IMR-90 (cell line): Measurements from ENCODE around the gene C20orf173. TPM values are rescaled to one million over a fixed set of nuclear protein-coding genes. Genes with fewer than 3 reads are reported as not detected.

ENCODE experiments used
- ATAC-seq: fragments of 200-7000 bp; cut with Tn5 transposase; 2 replicates; pipeline ENCODE4 v1.9.1; 2020; ENCODE audit warnings: low read depth, mild to moderate bottlenecking, moderate library complexity
- BruUV-seq: library from RNA; stranded (reverse); fragments of 400-500 nt; replicated peaks from 2 replicates; lab custom pipeline; 2021; lab: Mats Ljungman, UMichigan
- CTCF ChIA-PET: fragments of 300-600 bp; formaldehyde crosslinking; extraction: SDS; loops from one replicate; lab custom pipeline; 2021; ENCODE audit warnings: antibody characterized with exemption; lab: Yijun Ruan, JAX
- POLR2A ChIA-PET: fragments of 300-600 bp; sonication (Branson Sonifier 250); formaldehyde crosslinking; loops from one replicate; lab custom pipeline; 2022; ENCODE audit warnings: antibody characterized with exemption; ENCODE audit not compliant: unreplicated experiment; lab: Charles Lee
- DNase-seq: peaks from one replicate; pipeline ENCODE4 v3.0.0; 2013
- H2AFZ ChIP-seq: replicated peaks from 2 replicates; pipeline ENCODE3; 2013; ENCODE audit warnings: low read length, mild to moderate bottlenecking; ENCODE audit not compliant: poor library complexity
- H2AK5ac ChIP-seq: 2 replicates; pipeline ENCODE4 v1.6.1; 2013; ENCODE audit warnings: low read depth, low read length, inconsistent platforms
- H2AK9ac ChIP-seq: replicated peaks from 2 replicates; pipeline ENCODE3; 2013; ENCODE audit warnings: mild to moderate bottlenecking, low read depth, low read length, moderate library complexity; ENCODE audit not compliant: poor library complexity
- H2BK120ac ChIP-seq: 2 replicates; pipeline ENCODE4 v1.6.1; 2013; ENCODE audit warnings: low read depth, low read length, inconsistent platforms
- H2BK15ac ChIP-seq: 3 replicates; pipeline ENCODE4 v1.6.1; 2013; ENCODE audit warnings: low read depth, low read length, inconsistent platforms
- H2BK20ac ChIP-seq: 2 replicates; pipeline ENCODE4 v1.6.1; 2013; ENCODE audit warnings: low read depth, mild to moderate bottlenecking, inconsistent platforms, low read length, moderate library complexity
- H2BK5ac ChIP-seq: 2 replicates; pipeline ENCODE4 v1.6.1; 2013; ENCODE audit warnings: mild to moderate bottlenecking, low read depth, low read length, inconsistent platforms; ENCODE audit not compliant: poor library complexity, severe bottlenecking
- H3K14ac ChIP-seq: replicated peaks from 2 replicates; pipeline ENCODE4 v1.6.1; 2013; ENCODE audit warnings: low read depth, low read length, inconsistent platforms
- H3K18ac ChIP-seq: 2 replicates; pipeline ENCODE4 v1.6.1; 2013; ENCODE audit warnings: low read depth, low read length, control low read depth
- H3K23ac ChIP-seq: 2 replicates; pipeline ENCODE4 v1.6.1; 2013; ENCODE audit warnings: low read depth, low read length, inconsistent platforms
- H3K27ac ChIP-seq: 2 replicates; pipeline ENCODE4 v1.5.1; 2013; ENCODE audit warnings: mild to moderate bottlenecking, control low read depth, low read length; ENCODE audit not compliant: insufficient read depth
- H3K27me3 ChIP-seq: 2 replicates; pipeline ENCODE4 v1.6.1; 2013; ENCODE audit warnings: low read length; ENCODE audit not compliant: control insufficient read depth, insufficient read depth
- H3K36me3 ChIP-seq: 2 replicates; pipeline ENCODE4 v1.6.1; 2013; ENCODE audit warnings: low read length, mixed read lengths; ENCODE audit not compliant: control insufficient read depth, insufficient read depth
- H3K4ac ChIP-seq: 2 replicates; pipeline ENCODE4 v1.6.1; 2013; ENCODE audit warnings: low read depth, low read length, inconsistent platforms
- H3K4me1 ChIP-seq: 2 replicates; pipeline ENCODE4 v1.6.1; 2013; ENCODE audit warnings: low read length, mixed read lengths; ENCODE audit not compliant: control insufficient read depth, insufficient read depth
- H3K4me2 ChIP-seq: 2 replicates; pipeline ENCODE4 v1.6.1; 2013; ENCODE audit warnings: low read depth, mild to moderate bottlenecking, control low read depth, low read length, moderate library complexity
- H3K4me3 ChIP-seq: 2 replicates; pipeline ENCODE4 v1.5.1; 2013; ENCODE audit warnings: low read depth, mild to moderate bottlenecking, control low read depth, low read length, moderate library complexity; ENCODE audit not compliant: insufficient read depth
- H3K56ac ChIP-seq: 2 replicates; pipeline ENCODE4 v1.6.1; 2013; ENCODE audit warnings: low read length, inconsistent platforms; ENCODE audit not compliant: insufficient read depth; ENCODE audit errors: extremely low read depth
- H3K79me1 ChIP-seq, 2 experiments: 2 replicates each; pipeline ENCODE4 v1.6.1; 2013; ENCODE audit warnings: low read length in 2 of 2, inconsistent platforms in 1 of 2, low read depth in 1 of 2
- H3K9ac ChIP-seq: 2 replicates; pipeline ENCODE4 v1.6.1; 2013; ENCODE audit warnings: low read depth, low read length, control low read depth
- H3K9me1 ChIP-seq: 2 replicates; pipeline ENCODE4 v1.6.1; 2013; ENCODE audit warnings: low read length, inconsistent platforms; ENCODE audit not compliant: insufficient read depth
- H3K9me3 ChIP-seq: 2 replicates; pipeline ENCODE4 v1.6.1; 2013; ENCODE audit warnings: low read length; ENCODE audit not compliant: control insufficient read depth, insufficient read depth
- H4K20me1 ChIP-seq: 2 replicates; pipeline ENCODE4 v1.6.1; 2013; ENCODE audit warnings: low read length, inconsistent platforms; ENCODE audit not compliant: insufficient read depth
- H4K5ac ChIP-seq: 2 replicates; pipeline ENCODE4 v1.6.1; 2013; ENCODE audit warnings: mild to moderate bottlenecking, low read depth, low read length, control low read depth
- H4K8ac ChIP-seq, 2 experiments: 2 replicates each; pipeline ENCODE4 v1.6.1; 2013; ENCODE audit warnings: low read depth in 2 of 2, low read length in 2 of 2, control low read depth in 1 of 2, inconsistent platforms in 1 of 2
- H4K91ac ChIP-seq: 2 replicates; pipeline ENCODE4 v1.6.1; 2013; ENCODE audit warnings: low read depth, low read length, inconsistent platforms; ENCODE audit not compliant: insufficient read depth
- BHLHE40 ChIP-seq: fragments of 150-350 bp; IDR thresholded peaks from 2 replicates; pipeline ENCODE4 v1.6.1; 2016; ENCODE audit warnings: mild to moderate bottlenecking, low read depth, low read length
- CEBPB ChIP-seq: IDR thresholded peaks from 2 replicates; pipeline ENCODE4 v1.6.1; 2012; ENCODE audit warnings: low read depth, low read length, improper control_type of control experiment
- CHD1 ChIP-seq: IDR thresholded peaks from 2 replicates; pipeline ENCODE4 v1.6.1; 2012; ENCODE audit warnings: low read depth, low read length, improper control_type of control experiment
- CTCF ChIP-seq: conservative IDR thresholded peaks from 2 replicates; pipeline ENCODE4 v1.5.1; 2012; ENCODE audit warnings: mild to moderate bottlenecking, low read depth, low read length, improper control_type of control experiment
- ELK1 ChIP-seq: fragments of 150-350 bp; IDR thresholded peaks from 2 replicates; pipeline ENCODE4 v1.6.1; 2016; ENCODE audit warnings: low read depth, mild to moderate bottlenecking, low read length, moderate library complexity, borderline replicate concordance
- FOS ChIP-seq: fragments of 150-350 bp; IDR thresholded peaks from 2 replicates; pipeline ENCODE4 v1.6.1; 2016; ENCODE audit warnings: low read depth, low read length
- MAFK ChIP-seq: IDR thresholded peaks from 2 replicates; pipeline ENCODE4 v1.6.1; 2012; ENCODE audit warnings: low read depth, low read length, improper control_type of control experiment
- MAZ ChIP-seq: IDR thresholded peaks from 2 replicates; pipeline ENCODE4 v1.6.1; 2012; ENCODE audit warnings: low read depth, mild to moderate bottlenecking, low read length, improper control_type of control experiment, moderate library complexity, borderline replicate concordance
- MXI1 ChIP-seq: IDR thresholded peaks from 2 replicates; pipeline ENCODE4 v1.6.1; 2012; ENCODE audit warnings: low read depth, mild to moderate bottlenecking, low read length, moderate library complexity, borderline replicate concordance
- NFE2L2 ChIP-seq: fragments of 150-350 bp; IDR thresholded peaks from 2 replicates; pipeline ENCODE4 v1.6.1; 2016; ENCODE audit warnings: low read depth, mild to moderate bottlenecking, low read length
- POLR2A ChIP-seq: IDR thresholded peaks from 2 replicates; pipeline ENCODE4 v1.6.1; 2012; ENCODE audit warnings: mild to moderate bottlenecking, low read depth, low read length
- RAD21 ChIP-seq: IDR thresholded peaks from 2 replicates; pipeline ENCODE4 v1.6.1; 2012; ENCODE audit warnings: low read length, improper control_type of control experiment
- RCOR1 ChIP-seq: IDR thresholded peaks from 2 replicates; pipeline ENCODE4 v1.6.1; 2012; ENCODE audit warnings: mild to moderate bottlenecking, low read length, improper control_type of control experiment; ENCODE audit not compliant: insufficient replicate concordance
- RFX5 ChIP-seq: IDR thresholded peaks from 2 replicates; pipeline ENCODE4 v1.8.0; 2012; ENCODE audit warnings: low read depth, mild to moderate bottlenecking, low read length, moderate library complexity
- SMC3 ChIP-seq: fragments of 150-350 bp; IDR thresholded peaks from 2 replicates; pipeline ENCODE4 v1.6.1; 2016; ENCODE audit warnings: low read depth, mild to moderate bottlenecking, antibody characterized with exemption, low read length, moderate library complexity
- USF2 ChIP-seq: fragments of 150-350 bp; IDR thresholded peaks from 2 replicates; pipeline ENCODE4 v1.6.1; 2017; ENCODE audit warnings: mild to moderate bottlenecking, antibody characterized with exemption, low read length, low read depth
- WGBS, 2 experiments: methylation state at CpG; one replicate each; pipeline versions ENCODE4 v1.1.5 to v1.1.7; 2013; ENCODE audit warnings: missing lambda C conversion rate in 2 of 2; ENCODE audit not compliant: insufficient read length in 1 of 2; ENCODE audit errors: extremely low coverage in 2 of 2; 5-methylcytosine and 5-hydroxymethylcytosine counted together
- dilution Hi-C: fragments of 300-500 bp; cut with HindIII; formaldehyde crosslinking; loops from one replicate; pipeline ENCODE4 v1.14.3; 2018; ENCODE audit warnings: low sequenced_read_pairs; ENCODE audit not compliant: unreplicated experiment
- in situ Hi-C: fragments of 300-500 bp; cut with MboI; formaldehyde crosslinking; loops from 3 replicates; pipeline ENCODE4 v1.14.3; 2019; ENCODE audit warnings: low sequenced_read_pairs, inconsistent platforms, mixed read lengths
- intact Hi-C: fragments of 100-400 bp; cut with micrococcal nuclease; formaldehyde crosslinking; loops from 2 replicates; pipeline ENCODE4 v1.10.0; 2022
- polyA plus RNA-seq, 3 experiments: library from polyadenylated mRNA; depleted of rRNA; stranded (reverse); fragments of >200 nt; gene quantifications; 2 replicates each; pipeline ENCODE4 v1.2.3, GENCODE V29; 2012; ENCODE audit warnings: low replicate concordance in 1 of 3
- total RNA-seq: library from RNA; depleted of rRNA; stranded (reverse); fragments of >200 nt; gene quantifications from 2 replicates; pipeline ENCODE4 v1.2.3, GENCODE V29; 2012

The C20orf173 gene
- total and polyA plus RNA-seq, 2 of the 4 experiments (the other 2 are of a cell fraction), result not detected

GRCh38 chr20:35491823-35492222 is 37.6 kb downstream of the C20orf173 start:
- Histone ChIP-seq H3K36me3 (peaks cover 56% of the 10 kb centered on the region), H4K5ac (no peak overlapping the region), H3K27ac (no peak overlapping the region), H3K9me1 (no peaks in the 10 kb centered on the region), H3K14ac (no peak overlapping the region), H4K91ac (no peak overlapping the region), H3K23ac (no peak overlapping the region), H2BK5ac (no peak overlapping the region), H3K79me1 (peaks cover 0 to 3% of the 10 kb centered on the region in 2 experiments; a peak in 2 of 4 replicates), H3K4me1 (no peaks in the 10 kb centered on the region), H3K4me3 (no peak overlapping the region), H2BK15ac (no peak overlapping the region), H3K9ac (no peak overlapping the region), H3K9me3 (no peaks in the 10 kb centered on the region), H2BK120ac (no peak overlapping the region), H3K4me2 (no peak overlapping the region), H4K20me1 (no peaks in the 10 kb centered on the region), H3K27me3 (no peaks in the 10 kb centered on the region), H2AK5ac (no peak overlapping the region), H3K56ac (no peak overlapping the region), H3K18ac (no peak overlapping the region), H2AFZ (no peak overlapping the region), H2AK9ac (no peak overlapping the region), H3K4ac (no peak overlapping the region), H4K8ac (no peak overlapping the region), H2BK20ac (no peak overlapping the region)
- in situ Hi-C loops (no loop called here), intact Hi-C loops (no loop called here), dilution Hi-C loops (no loop called here)
- 95% methylated on average over 4 of the region's 5 CpGs; no CpG with 5 or more reads in 1 of the 2 experiments for WGBS, 2 experiments
- ChIA-PET CTCF (no interaction called here), POLR2A (no interaction called here)
- BruUV-seq, result no TSS peak
- ATAC-seq (no peak), DNase-seq (peak; percentile 18)
- TF ChIP-seq USF2 (no peak), CTCF (no peak), MXI1 (no peak), MAZ (no peak), FOS (no peak), RCOR1 (no peak), MAFK (no peak), NFE2L2 (no peak), CHD1 (no peak), CEBPB (no peak), POLR2A (no peak), ELK1 (no peak), RAD21 (no peak), SMC3 (no peak), RFX5 (no peak), BHLHE40 (no peak)
